Astrocyte (in vitro differentiated cells and primary cell): Measurements from ENCODE around the gene PKHD1.

ENCODE experiments used
- EZH2 ChIP-seq: IDR thresholded peaks from 2 replicates; pipeline ENCODE4 v1.6.1; 2012; ENCODE audit warnings: mild to moderate bottlenecking, low read length, inconsistent platforms; ENCODE audit not compliant: insufficient read depth
- TF ChIP-seq, protein P1 (sequence below): IDR thresholded peaks from 2 replicates; pipeline ENCODE4 v1.5.1; 2011; ENCODE audit warnings: low read depth, mild to moderate bottlenecking, inconsistent platforms, low read length, moderate library complexity; ENCODE audit not compliant: insufficient read depth

- TF ChIP-seq, protein P1, sequence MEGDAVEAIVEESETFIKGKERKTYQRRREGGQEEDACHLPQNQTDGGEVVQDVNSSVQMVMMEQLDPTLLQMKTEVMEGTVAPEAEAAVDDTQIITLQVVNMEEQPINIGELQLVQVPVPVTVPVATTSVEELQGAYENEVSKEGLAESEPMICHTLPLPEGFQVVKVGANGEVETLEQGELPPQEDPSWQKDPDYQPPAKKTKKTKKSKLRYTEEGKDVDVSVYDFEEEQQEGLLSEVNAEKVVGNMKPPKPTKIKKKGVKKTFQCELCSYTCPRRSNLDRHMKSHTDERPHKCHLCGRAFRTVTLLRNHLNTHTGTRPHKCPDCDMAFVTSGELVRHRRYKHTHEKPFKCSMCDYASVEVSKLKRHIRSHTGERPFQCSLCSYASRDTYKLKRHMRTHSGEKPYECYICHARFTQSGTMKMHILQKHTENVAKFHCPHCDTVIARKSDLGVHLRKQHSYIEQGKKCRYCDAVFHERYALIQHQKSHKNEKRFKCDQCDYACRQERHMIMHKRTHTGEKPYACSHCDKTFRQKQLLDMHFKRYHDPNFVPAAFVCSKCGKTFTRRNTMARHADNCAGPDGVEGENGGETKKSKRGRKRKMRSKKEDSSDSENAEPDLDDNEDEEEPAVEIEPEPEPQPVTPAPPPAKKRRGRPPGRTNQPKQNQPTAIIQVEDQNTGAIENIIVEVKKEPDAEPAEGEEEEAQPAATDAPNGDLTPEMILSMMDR: no peak
- TF ChIP-seq EZH2: no peak
Measured at GRCh38 chr6:52127957-52128356, 40.5 kb upstream of the PKHD1 start.
